GM21381 (cell line): ENCODE measurements around the gene SKIL.
A peak's percentile ranks its signal among the peaks of the same experiment; 100 is the strongest.
"Not testable (repeated sequence)": the region's sequence is repeated elsewhere in the genome, so short reads cannot be mapped to it uniquely, and the experiment has no call there.

Experiments
- ATAC-seq: cut with Tn5 transposase; IDR thresholded peaks from one replicate; pipeline ENCODE4 v1.9.1; 2021; ENCODE audit warnings: mild to moderate bottlenecking, moderate library complexity; ENCODE audit not compliant: unreplicated experiment

Gene SKIL, protein sequence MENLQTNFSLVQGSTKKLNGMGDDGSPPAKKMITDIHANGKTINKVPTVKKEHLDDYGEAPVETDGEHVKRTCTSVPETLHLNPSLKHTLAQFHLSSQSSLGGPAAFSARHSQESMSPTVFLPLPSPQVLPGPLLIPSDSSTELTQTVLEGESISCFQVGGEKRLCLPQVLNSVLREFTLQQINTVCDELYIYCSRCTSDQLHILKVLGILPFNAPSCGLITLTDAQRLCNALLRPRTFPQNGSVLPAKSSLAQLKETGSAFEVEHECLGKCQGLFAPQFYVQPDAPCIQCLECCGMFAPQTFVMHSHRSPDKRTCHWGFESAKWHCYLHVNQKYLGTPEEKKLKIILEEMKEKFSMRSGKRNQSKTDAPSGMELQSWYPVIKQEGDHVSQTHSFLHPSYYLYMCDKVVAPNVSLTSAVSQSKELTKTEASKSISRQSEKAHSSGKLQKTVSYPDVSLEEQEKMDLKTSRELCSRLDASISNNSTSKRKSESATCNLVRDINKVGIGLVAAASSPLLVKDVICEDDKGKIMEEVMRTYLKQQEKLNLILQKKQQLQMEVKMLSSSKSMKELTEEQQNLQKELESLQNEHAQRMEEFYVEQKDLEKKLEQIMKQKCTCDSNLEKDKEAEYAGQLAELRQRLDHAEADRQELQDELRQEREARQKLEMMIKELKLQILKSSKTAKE

DNA sequence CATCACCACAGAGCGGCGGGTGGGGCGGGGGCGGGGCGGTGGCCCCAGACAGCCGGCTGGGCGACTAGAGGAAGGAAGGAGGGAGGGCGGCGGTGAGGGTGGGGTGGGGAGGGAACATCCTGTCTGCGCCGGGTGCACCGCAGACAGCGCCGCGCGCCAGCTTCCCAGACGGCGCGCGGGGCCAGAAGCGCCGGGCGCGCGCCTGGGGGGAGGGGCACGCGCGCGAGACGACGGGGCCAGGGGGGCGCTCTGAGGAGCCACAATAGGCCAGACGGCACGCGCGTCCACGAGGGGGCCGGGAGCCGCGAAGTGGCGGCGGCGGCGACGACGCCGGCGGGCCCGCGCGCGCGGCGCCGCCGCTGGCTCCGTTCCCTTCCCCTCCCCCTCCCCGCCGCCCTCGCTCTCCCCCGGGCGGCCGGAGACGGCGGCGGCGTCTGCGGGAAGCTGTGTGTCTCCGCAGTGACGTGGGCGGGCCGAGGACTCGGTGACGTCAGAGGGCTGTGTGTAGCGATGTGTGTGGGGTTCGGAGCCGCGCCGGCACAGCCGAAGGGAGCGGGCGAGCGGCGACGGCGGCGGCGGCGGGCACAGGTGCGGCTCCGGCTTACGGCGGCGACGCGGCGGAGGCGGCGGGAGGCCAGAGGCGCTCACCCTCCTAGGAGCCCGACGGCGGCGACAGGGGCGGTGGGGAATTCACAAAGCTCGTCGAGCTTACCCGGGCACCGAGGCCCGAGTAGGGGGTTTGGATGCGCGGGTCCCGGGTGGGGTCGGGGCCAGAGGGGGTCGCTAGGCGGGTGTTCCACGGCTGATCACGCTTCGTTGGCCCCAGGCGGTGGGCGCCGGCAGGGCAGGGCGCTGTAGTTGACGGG, at the start of gene SKIL:
SKIL (plus strand) TSS at position 540 of the 866 bp plus-strand sequence. CDS start 2,617 bp downstream, outside the sequence.
- peak; percentile 53 for ATAC-seq

DNA sequence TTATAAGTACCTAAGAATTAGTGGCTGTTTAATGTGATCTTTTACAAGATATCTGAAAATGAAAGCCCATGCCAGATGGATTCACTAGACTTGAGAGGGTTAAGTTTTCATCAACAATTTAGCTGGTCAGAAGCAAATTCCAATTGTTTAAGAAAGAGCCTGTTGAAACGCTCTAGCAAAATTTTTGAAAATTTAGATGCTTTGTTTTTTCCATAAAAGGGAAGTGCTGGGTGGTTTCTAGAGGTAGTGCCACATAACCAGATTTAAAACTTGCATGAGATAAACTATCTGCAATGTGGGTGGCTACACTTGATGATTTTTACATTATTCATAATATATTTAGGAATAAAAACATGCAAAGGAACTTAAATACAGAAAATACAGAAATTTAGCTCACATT, 48.5 kb upstream of the SKIL start:
- no peak for ATAC-seq

DNA sequence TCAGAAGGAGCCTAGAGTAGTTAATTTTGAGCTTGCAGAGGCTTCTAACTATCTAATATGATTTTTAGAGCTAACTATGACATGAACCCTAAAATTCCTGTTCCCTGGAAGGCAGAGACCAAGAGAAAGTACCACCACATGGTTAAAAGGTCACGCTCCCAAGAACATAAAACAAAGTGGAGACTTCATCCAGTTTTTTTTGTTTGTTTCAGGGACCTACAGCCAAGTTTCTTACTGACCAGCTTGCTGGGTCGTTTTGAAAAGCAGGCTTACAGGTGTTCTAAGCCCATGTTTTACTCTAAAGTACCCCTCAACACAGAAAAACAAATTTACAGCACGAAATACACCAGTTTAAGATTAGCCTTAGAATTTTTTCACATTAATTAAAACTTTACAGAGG, 39.6 kb upstream of the SKIL start:
- no peak for ATAC-seq

DNA sequence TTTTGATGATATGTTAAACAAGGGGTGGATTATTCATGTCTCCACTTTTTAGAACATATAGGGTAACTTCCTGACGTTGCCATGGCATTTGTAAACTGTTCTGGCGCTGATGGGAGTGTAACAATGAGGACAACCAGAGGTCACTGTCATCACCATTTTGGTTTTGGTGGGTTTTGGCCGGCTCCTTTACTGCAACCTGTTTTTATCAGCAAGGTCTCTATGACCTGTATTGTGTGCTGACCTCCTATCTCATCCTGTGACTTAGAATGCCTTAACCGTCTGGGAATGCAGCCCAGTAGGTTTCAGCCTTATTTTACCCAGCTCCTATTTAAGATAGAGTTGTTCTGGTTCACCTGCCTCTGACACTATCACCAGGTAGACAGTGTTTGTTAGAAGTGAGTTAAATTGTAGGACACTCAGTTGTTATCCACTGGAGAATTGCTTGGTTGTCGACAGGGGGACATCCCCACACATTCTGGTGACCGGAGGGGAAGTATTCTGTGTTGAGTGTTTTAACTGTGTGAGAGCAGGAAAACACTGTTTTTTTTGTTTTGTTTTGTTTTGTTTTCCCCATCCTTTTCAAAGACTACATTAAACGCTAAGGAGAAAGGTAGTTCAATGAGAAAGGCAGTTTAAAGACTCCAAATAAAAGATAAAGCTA, 36.9 kb upstream of the SKIL start:
- no peak for ATAC-seq

DNA sequence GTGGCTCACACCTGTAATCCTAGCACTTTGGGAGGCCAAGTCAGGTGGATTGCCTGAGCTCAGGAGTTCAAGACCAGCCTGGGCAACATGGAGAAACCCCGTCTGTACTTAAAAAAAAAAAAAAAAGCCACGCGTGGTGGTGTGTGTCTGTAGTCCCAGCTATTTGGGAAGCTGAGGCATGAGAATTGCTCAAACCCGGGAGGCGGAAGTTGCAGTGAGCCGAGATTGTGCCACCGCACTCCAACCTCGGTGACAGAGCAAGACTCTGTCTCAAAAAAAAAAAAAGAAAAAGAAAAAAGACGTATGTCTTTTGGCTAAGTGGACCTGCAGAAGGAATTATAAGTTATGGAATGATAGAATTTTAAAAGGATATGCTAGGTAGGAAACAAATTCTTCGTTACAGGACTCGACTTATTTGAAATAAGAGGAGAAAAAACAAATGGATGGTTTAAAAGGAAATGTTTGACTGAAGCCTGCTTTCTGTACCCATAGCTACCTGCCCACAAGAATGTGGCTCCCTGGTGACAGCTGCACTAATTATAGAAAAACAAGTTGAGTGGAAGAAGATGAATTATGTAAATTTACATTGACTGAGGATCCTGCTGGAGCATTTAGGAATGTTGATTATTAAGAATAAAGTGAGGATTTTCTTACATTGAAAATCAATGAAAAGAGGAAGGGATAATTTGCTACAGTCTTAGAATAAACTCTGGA, 36.0 kb upstream of the SKIL start:
- no peak for ATAC-seq

DNA sequence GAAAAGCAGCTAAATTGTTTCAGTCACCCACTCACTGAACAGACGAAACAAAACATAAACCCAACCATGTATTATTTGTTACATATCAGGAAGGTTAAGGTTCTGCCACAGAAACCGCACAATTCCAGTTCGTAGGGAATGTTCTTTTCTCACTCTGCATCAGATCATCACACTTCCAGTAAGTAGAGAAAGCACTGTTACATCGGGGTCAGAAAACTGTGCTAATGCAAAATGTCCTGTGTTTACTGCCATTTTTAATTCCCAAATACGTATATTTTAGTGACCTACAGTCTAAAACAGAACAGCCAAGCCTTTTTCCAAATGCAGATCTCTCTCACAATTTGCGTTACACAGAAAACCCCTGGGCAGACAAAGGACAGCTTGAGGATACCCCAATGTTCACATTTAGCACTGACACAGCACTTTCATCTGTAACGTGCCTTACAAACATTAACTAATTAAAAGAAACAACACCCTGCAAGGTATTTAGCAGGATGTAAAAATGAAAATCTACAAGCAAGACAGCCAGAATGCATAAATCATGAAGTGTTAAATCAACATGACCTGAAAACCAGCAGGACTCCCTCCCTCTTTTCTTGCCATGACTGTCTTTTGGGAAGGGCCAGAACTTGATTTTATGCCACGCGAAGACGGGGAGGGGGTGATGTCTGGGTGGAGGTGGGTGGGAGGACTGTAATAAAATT, 34.8 kb upstream of the SKIL start:
- ATAC-seq, result no peak

DNA sequence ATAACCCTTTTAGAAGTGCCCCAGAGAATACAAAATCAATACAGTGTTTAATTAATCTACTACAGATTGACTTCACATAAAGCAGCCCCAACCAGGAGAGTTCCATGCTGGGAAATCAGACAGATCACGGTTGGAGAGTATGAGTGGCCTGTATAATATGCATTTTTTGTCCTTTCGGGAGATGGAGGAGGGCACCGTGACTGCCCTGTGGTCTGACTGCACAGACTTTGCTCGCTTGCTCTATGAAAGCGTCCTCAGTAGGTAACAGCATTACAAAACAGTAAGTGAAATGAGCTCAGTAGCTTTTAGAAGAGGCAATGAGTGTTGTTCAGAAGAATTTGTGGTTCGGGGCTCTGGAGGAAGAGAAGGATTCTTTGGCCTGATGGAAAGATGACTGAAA, 34.2 kb upstream of the SKIL start:
- no peak for ATAC-seq

DNA sequence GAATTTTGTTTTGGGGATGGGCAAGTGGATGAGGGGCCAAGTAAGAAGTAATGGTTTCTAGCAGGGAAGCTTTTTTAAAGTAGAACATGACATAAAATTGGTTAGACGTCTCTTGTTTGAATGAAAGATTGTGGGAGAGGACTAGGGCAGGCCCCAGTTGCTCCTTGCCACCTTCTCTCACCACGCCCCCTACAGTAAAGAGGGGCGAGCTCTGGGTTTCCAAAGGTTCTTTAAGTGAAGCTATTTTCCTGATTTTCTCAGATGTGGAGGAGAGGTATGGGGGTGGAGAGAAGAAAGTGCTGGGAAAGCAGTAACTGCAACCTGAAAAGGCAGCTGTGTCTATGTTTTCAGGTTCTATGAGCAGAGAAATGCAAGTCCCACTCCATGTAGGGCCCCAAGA, 32.6 kb upstream of the SKIL start:
- no peak for ATAC-seq

DNA sequence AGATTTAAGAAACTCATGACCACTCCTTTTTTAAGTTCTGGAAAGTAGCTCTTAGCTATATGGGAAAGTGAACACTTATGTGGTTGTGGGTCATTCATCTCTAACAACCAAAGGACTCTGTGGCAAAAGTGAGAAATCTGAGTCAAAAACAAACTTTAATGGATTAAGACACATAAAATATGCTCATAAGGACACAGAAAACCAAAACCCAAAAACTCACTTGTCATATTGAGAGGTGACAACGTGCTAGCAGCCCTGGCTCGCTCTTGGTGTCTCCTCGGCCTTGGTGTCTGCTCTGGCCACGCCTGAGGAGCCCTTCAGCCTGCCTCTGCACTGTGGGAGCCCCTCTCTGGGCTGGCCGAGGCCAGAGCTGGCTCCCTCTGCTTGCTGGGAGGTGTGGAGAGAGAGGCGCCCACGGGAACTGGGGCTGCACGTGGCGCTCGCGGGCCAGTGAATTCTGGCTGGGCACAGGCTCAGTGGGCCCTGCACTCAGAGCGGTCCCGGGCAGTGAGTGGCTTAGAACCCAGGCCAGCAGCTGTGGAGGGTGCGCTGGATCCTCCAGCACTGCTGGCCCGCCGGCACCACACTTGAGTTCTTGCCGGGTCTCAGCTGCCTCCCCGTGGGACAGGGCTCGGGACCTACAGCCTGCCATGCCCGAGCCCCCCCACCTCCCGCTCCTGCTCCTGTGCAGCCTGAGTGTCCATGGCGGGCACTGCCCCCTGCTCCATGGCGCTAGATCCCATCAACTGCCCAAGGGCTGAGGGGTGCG, 30.3 kb upstream of the SKIL start:
- no peak for ATAC-seq

DNA sequence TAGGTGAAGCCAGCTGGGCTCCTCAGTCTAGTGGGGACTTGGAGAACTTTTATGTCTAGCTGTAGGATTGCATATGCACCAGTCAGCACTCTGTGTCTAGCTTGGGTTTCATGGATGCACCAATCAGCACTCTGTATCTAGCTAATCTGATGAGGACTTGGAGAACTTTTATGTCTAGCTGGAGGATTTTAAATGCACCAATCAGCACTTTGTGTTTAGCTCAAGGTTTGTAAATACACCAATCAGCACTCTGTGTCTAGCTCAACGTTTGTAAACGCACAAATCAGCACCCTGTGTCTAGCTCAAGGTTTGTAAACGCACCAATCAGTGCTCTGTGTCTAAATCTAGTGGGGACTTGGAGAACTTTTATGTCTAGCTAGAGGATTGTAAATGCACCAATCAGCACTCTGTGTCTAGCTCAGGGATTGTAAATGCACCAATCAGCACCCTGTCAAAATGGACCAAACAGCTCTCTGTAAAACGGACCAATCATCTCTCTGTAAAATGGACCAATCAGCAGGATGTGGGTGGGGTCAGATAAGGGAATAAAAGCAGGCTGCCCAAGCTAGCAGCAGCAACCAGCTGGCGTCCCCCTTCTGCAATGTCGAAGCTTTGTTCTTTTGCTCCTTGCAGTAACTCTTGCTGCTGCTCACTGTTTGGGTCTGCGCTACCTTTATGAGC, 29.5 kb upstream of the SKIL start:
- not testable (repeated sequence) for ATAC-seq

DNA sequence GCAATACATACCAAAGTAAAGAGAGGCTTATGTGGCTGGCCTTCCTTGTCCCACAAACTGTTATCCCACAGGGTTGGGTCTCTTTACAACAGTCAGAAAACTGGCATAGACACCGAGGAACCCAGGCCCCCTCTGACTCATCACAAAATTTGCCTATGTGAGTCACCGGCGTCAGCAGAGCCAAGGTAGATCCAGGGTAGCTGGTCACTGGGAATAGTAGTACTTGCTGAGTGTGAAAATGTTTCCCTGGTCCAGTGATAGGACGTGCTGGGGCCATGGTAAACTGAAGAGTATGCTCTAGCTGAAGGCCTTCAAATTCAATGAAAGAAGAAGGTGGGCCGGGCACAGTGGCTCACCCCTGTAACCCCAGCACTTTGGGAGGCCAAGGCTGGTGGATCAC, 27.1 kb upstream of the SKIL start:
- no peak for ATAC-seq

DNA sequence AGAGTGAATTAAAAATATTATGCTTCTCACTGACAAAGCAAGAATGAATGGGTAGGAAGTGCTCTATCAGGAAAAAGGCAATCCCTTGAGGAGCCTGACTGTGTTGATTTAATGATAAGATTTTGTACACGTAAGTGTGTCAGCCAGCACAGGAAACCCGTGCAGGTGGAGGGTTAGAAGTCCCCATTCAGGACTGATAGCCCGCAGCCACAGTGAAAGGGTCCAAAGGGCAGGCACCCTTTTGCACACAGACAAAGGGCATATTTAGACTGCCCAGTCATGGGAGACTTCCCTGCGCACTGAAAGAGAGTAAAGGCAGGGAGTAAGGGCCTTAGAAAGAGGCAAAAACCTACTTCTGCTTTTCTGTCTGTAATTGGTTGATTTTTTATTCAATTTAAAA, 26.4 kb upstream of the SKIL start:
- no peak for ATAC-seq

DNA sequence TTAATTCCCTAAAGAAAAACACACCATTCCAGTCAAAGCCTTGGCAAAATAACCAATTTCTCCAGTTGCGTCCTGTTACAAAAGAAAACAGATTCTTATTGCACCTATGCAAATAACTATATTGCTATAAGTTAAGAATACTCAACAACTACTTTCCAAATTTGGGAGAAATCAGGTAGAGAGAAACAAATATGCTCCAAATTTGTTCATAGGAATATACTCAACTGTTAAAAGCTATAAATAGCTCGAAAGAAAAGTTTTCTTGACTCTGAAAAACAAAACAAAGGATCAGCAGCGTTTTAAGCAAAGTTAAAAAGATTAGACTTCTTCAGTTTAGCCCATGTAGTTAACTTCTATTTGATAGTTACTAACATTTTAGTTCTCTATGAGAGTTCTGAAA, 20.1 kb upstream of the SKIL start:
- ATAC-seq, result no peak

DNA sequence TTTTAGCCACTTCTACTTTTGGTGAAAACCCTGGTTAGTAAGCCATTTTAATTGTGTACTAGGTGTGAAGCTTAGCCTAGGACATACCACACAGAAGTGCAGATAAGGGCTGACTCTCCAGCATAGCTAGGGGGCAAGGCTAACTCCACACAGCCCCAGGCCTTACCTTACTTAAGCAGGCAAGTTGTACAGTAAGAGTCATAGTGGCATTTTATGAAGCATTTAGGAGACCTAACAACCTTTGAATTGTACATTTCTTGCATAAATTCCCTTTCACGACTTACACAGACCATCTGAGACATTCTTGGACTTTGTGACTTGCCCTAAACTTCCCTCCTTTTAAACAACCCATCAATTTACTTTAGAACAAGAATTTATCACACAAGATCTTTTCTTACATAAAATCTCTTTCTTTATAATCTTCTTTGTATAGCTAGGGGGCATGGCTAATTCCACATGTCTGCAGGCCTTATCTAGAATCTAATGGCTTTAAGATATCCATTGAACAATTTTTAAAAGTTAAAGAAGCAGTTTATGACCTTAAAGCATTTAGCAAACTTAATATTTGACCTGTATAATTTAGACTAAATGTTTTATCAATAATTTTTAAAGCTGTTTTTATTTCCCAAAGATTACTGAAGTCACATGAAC, 18.7 kb upstream of the SKIL start:
- no peak for ATAC-seq

DNA sequence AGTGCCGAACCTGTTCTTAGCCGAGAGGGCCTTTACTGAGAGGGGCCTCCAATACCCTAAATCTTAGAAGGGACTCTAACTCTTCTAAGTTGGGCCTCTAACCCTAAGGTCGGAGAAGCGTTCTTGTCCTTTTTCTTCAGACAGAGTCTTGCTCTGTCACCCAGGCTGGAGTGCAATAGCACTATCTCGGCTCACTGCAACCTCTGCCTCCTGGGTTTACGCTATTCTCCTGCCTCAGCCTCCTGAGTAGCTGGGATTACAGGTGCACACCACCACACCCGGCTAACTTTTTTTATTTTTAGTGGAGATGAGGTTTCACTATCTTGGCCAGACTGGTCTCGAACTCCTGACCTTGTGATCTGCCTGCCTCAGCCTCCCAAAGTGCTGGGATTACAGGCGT, 15.2 kb upstream of the SKIL start:
- not testable (repeated sequence) for ATAC-seq

DNA sequence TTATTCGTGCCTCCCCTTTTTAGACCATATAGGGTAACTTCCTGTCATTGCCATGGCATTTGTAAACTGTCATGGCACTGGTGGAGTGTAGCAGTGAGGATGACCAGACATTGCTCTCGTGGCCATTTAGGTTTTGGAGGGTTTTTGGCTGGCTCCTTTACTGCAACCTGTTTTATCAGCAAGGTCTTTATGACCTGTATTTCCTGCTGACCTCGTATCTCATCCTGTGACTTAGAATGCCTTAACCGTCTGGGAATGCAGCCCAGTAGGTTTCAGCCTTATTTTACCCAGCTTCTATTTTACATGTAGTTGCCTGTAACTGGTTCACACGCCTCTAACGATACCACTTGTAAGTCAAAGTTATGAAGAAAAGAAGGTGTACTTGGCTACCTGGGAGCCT, 13.7 kb upstream of the SKIL start:
- ATAC-seq, result not testable (repeated sequence)

DNA sequence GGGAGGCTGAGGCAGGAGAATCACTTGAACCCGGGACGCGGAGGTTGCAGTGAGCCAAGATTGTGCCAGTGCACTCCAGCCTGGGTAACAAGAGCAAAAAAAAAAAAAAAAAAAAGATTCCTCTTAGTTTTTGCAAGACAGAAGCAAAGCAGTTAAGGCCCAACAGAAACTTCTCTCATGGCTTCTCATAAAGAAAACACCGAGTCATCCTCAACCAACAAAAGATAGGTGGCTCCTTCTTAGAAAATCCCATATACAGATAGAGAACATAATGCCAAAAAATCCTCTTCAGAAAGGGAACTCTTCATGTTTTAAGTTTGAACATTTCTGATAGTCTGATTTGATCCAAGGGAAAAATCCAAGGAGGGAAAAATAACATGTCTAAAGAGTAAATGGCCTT, 12.5 kb upstream of the SKIL start:
- ATAC-seq, result no peak
